Retinal pigment epithelial cell (primary cell): ENCODE data around the gene LRP1.

Source experiments
- DNase-seq: peaks from one replicate; pipeline ENCODE4 v3.0.0-alpha.2; 2010; ENCODE audit warnings: low read depth
- H3K4me3 ChIP-seq: 2 replicates; pipeline ENCODE4 v1.5.1; 2011; ENCODE audit warnings: mild to moderate bottlenecking, low read length, control low read depth, moderate library complexity
- CTCF ChIP-seq: conservative IDR thresholded peaks from 2 replicates; pipeline ENCODE4 v1.5.1; 2011; ENCODE audit warnings: low read depth, low read length, control low read depth, inconsistent platforms

Gene LRP1

GRCh38 chr12:57203791-57204190 is 75.5 kb downstream of the LRP1 start:
- DNase-seq: no peak
- no peak overlapping the region for H3K4me3 ChIP-seq
- no peak for TF ChIP-seq CTCF

GRCh38 chr12:57204454-57204853 is 76.2 kb downstream of the LRP1 start:
- TF ChIP-seq CTCF: no peak
- no peak for DNase-seq
- H3K4me3 ChIP-seq: no peak overlapping the region

- DNase-seq: no peak
- no peak for TF ChIP-seq CTCF
- no peak overlapping the region for H3K4me3 ChIP-seq
These were observed 76.9 kb downstream of the LRP1 start for GRCh38 chr12:57205186-57205585.

- TF ChIP-seq CTCF: no peak
- DNase-seq: no peak
These were observed 77.6 kb downstream of the LRP1 start for GRCh38 chr12:57205931-57206330.

GRCh38 chr12:57207731-57208630 is 79.7 kb downstream of the LRP1 start:
- no peak overlapping the region for H3K4me3 ChIP-seq
- no peak for TF ChIP-seq CTCF
- no peak for DNase-seq

More at GRCh38 chr12:57205931-57206330, 77.6 kb downstream of the LRP1 start:
- no peak overlapping the region for H3K4me3 ChIP-seq

- DNase-seq: no peak
- no peak for TF ChIP-seq CTCF
- H3K4me3 ChIP-seq: no peak overlapping the region
These were observed 80.5 kb downstream of the LRP1 start for GRCh38 chr12:57208631-57209282.
